K562 (cell line): Measurements from ENCODE around the gene VSIG1. TPM values are rescaled to one million over a fixed set of nuclear protein-coding genes. Genes with fewer than 3 reads are reported as not detected.

Experiments used
- ATAC-seq: fragments of 200-7000 bp; cut with Tn5 transposase; 3 replicates; pipeline ENCODE4 v1.9.1; 2020; ENCODE audit warnings: moderate library complexity
- BruUV-seq: library from RNA; stranded (reverse); fragments of 400-500 nt; replicated peaks from 2 replicates; lab custom pipeline; 2021; lab: Mats Ljungman, UMichigan
- CTCF ChIA-PET: fragments of 300-600 bp; formaldehyde crosslinking; extraction: SDS; loops from one replicate; lab custom pipeline; 2021; ENCODE audit warnings: low intra/inter-chr PET ratio; lab: Yijun Ruan, JAX
- POLR2A ChIA-PET: fragments of 300-600, 350-650 bp; sonication (Branson Sonifier 250); formaldehyde crosslinking; extraction: SDS; loops from one replicate; lab custom pipeline; 2021; ENCODE audit warnings: antibody characterized with exemption, inconsistent platforms; lab: Yijun Ruan, JAX
- DNase-seq, 4 experiments: peaks; one replicate each; pipeline versions ENCODE4 v3.0.0 to v3.0.0-alpha.2; 2011 to 2018; ENCODE audit warnings: low spot score in 3 of 4, mixed read lengths in 3 of 4; ENCODE audit errors: extremely low read depth in 1 of 4
- FAIRE-seq: peaks from 2 replicates; lab custom pipeline; 2011; peaks lifted over from hg19 to GRCh38; lab: Jason Lieb, UNC
- H2AFZ ChIP-seq: 2 replicates; pipeline ENCODE4 v1.6.0; 2011; ENCODE audit warnings: low read depth, low read length, control low read depth, inconsistent platforms
- H3K27ac ChIP-seq: fragments of 200-600 bp; 3 replicates; pipeline ENCODE4 v1.8.0; 2011; ENCODE audit warnings: low read depth, mild to moderate bottlenecking, control low read depth, inconsistent platforms, low read length, moderate library complexity, mixed read lengths; ENCODE audit errors: extremely low read depth
- H3K27me3 ChIP-seq, 2 experiments: fragments of 300-600 bp in 1 of 2; 2 replicates in 1 of 2; 3 replicates in 1 of 2; pipeline versions ENCODE4 v1.6.0 to v1.8.0; 2011; ENCODE audit warnings: inconsistent platforms in 2 of 2, low read length in 2 of 2, mild to moderate bottlenecking in 1 of 2, mixed read lengths in 1 of 2, moderate library complexity in 1 of 2; ENCODE audit not compliant: control insufficient read depth in 2 of 2, insufficient read depth in 2 of 2
- H3K36me3 ChIP-seq: fragments of 300-600 bp; 3 replicates; pipeline ENCODE4 v1.8.0; 2011; ENCODE audit warnings: mild to moderate bottlenecking, low read length, inconsistent platforms; ENCODE audit not compliant: control insufficient read depth, insufficient read depth
- H3K4me1 ChIP-seq, 2 experiments: fragments of 200-600 bp in 1 of 2; replicated peaks in 1 of 2; 2 replicates in 1 of 2; 3 replicates in 1 of 2; pipeline versions ENCODE4 v1.5.1 to v1.8.0; 2011; ENCODE audit warnings: inconsistent platforms in 2 of 2, low read length in 2 of 2, mild to moderate bottlenecking in 1 of 2, mixed read lengths in 1 of 2, moderate library complexity in 1 of 2; ENCODE audit not compliant: control insufficient read depth in 2 of 2, insufficient read depth in 2 of 2
- H3K4me2 ChIP-seq: 2 replicates; pipeline ENCODE4 v1.6.1; 2011; ENCODE audit warnings: low read length, control low read depth, inconsistent platforms, mixed read lengths; ENCODE audit not compliant: insufficient read depth
- H3K4me3 ChIP-seq: fragments of 200-600 bp; sonication (generic), shearing (Covaris generic); 2 replicates; pipeline ENCODE4 v1.5.1; 2016; ENCODE audit warnings: control low read depth, inconsistent platforms
- H3K79me2 ChIP-seq: fragments of 200-600 bp; 3 replicates; pipeline ENCODE4 v1.8.0; 2011; ENCODE audit warnings: low read length, inconsistent platforms; ENCODE audit not compliant: control insufficient read depth, insufficient read depth
- H3K9ac ChIP-seq, 2 experiments: 2 replicates each; pipeline versions ENCODE4 v1.6.0 to v1.6.1; 2011; ENCODE audit warnings: low read depth in 2 of 2, low read length in 2 of 2, control low read depth in 1 of 2, inconsistent platforms in 1 of 2, mild to moderate bottlenecking in 1 of 2, mixed read lengths in 1 of 2; ENCODE audit not compliant: insufficient read depth in 1 of 2
- H3K9me1 ChIP-seq: one replicate; pipeline ENCODE4 v1.6.0; 2011; ENCODE audit warnings: inconsistent platforms, mild to moderate bottlenecking, low read length, moderate library complexity; ENCODE audit not compliant: control insufficient read depth, insufficient read depth
- H3K9me3 ChIP-seq: replicated peaks from 2 replicates; pipeline ENCODE4 v1.5.1; 2011; ENCODE audit warnings: low read depth, low read length, inconsistent platforms; ENCODE audit not compliant: control insufficient read depth, insufficient read depth
- H4K20me1 ChIP-seq: replicated peaks from 2 replicates; pipeline ENCODE4 v1.6.1; 2011; ENCODE audit warnings: low read length, inconsistent platforms, mixed read lengths; ENCODE audit not compliant: control insufficient read depth, insufficient read depth
- BDP1 ChIP-seq: IDR thresholded peaks from 3 replicates; pipeline ENCODE4 v1.6.1; 2011; ENCODE audit not compliant: insufficient read length, insufficient read depth
- CTCF ChIP-seq, 3 experiments: IDR thresholded peaks in 2 of 3; conservative IDR thresholded peaks in 1 of 3; 2 replicates each; pipeline ENCODE4 v1.5.1; 2011 to 2012; ENCODE audit warnings: low read length in 3 of 3, mild to moderate bottlenecking in 3 of 3, control low read depth in 2 of 3, improper control_type of control experiment in 1 of 3, inconsistent platforms in 1 of 3, low read depth in 1 of 3, mixed read lengths in 1 of 3, moderate library complexity in 1 of 3; ENCODE audit not compliant: insufficient read depth in 2 of 3
- RAD21 ChIP-seq, 2 experiments: fragments of 250-450 bp in 1 of 2; fragments of 450-650 bp in 1 of 2; sonication (Bioruptor Pico) in 1 of 2; formaldehyde crosslinking in 1 of 2; IDR thresholded peaks in 1 of 2; conservative IDR thresholded peaks in 1 of 2; 2 replicates each; pipeline versions ENCODE4 v1.4.0 to v1.8.0; 2020 to 2022; ENCODE audit warnings: mild to moderate bottlenecking in 2 of 2, moderate library complexity in 1 of 2
- RBBP5 ChIP-seq: fragments of 200-600 bp; sonication (generic); IDR thresholded peaks from 2 replicates; pipeline ENCODE4 v1.6.1; 2012; ENCODE audit warnings: borderline replicate concordance, mild to moderate bottlenecking, low read length, control low read depth, inconsistent platforms; ENCODE audit not compliant: insufficient read depth, poor library complexity, severe bottlenecking
- TFAP4 ChIP-seq: sonication (generic); formaldehyde crosslinking; IDR thresholded peaks from 2 replicates; pipeline ENCODE4 v1.8.0; 2022; ENCODE audit warnings: missing genetic modification reagents, mild to moderate bottlenecking, moderate library complexity, borderline replicate concordance
- WGBS: fragments of 100-300 bp; shearing (Covaris generic); methylation state at CpG from one replicate; pipeline ENCODE4 v1.1.6; 2016; ENCODE audit warnings: low coverage, mixed read lengths; ENCODE audit not compliant: insufficient coverage; ENCODE audit errors: missing lambda C conversion rate; 5-methylcytosine and 5-hydroxymethylcytosine counted together
- in situ Hi-C: fragments of 300-500 bp; cut with MboI; formaldehyde crosslinking; loops from 4 replicates; pipeline ENCODE4 v1.15.0; 2018; ENCODE audit warnings: inconsistent platforms, mixed read lengths
- intact Hi-C: fragments of 100-400 bp; cut with micrococcal nuclease; formaldehyde crosslinking; loops from 2 replicates; pipeline ENCODE4 v1.14.2; 2022
- polyA plus RNA-seq, 8 experiments: library from polyadenylated mRNA; depleted of rRNA in 4 of 8; stranded (reverse) in 5 of 8; unstranded in 3 of 8; fragments of >200 nt; fragmentation: Nextera tagmentation in 2 of 8; fragmentation: Illumina TruSeq in 1 of 8; extraction: Ambion mirVana in 2 of 8; extraction: Trizol in 1 of 8; gene quantifications; 2 replicates each; pipeline versions ENCODE4 v1.2.1 to v1.2.3, GENCODE V29; 2011 to 2014; ENCODE audit warnings: inconsistent platforms in 1 of 8, missing spikeins in 1 of 8
- total RNA-seq, 7 experiments: library from RNA; depleted of rRNA in 6 of 7; stranded (reverse); fragments of >200 nt in 6 of 7; fragmentation: Illumina TruSeq in 2 of 7; extraction: Trizol in 2 of 7; gene quantifications; 2 replicates each; pipeline versions ENCODE4 v1.2.1 to v1.2.3, GENCODE V29; 2011 to 2021; ENCODE audit warnings: low replicate concordance in 1 of 7

The VSIG1 gene
- total and polyA plus RNA-seq, 9 of the 15 experiments (the other 6 are each of a cell fraction or from before 2014, with no cell fraction given) = not detected

GRCh38 chrX:108001218-108001814, 43.5 kb upstream of the VSIG1 start:
- Histone ChIP-seq H2AFZ (no peak overlapping the region), H3K4me3 (no peak overlapping the region), H3K27ac (no peak overlapping the region), H3K79me2 (no peaks in the 10 kb centered on the region), H3K9ac (no peak overlapping the region), H3K4me1 (no peaks in the 10 kb centered on the region), H3K9me1 (no peaks in the 10 kb centered on the region), H3K4me2 (no peak overlapping the region), H4K20me1 (no peaks in the 10 kb centered on the region), H3K9me3 (no peaks in the 10 kb centered on the region), H3K27me3 (peaks cover 0 to 8% of the 10 kb centered on the region in 2 experiments; a peak in 1 of 5 replicates), H3K36me3 (no peaks in the 10 kb centered on the region)
- intact Hi-C loops (no loop called here), in situ Hi-C loops (no loop called here)
- ATAC-seq (peak; percentile 91), FAIRE-seq (no peak), DNase-seq (peak in 3 of 4 experiments; percentile 13 to 20 (median 13))
- 2% methylated on average over 11 of the region's 11 CpGs for WGBS
- TF ChIP-seq BDP1 (no peak), TFAP4 (CRISPR knock-in tag) (no peak), RBBP5 (no peak), RAD21 (CRISPR knock-in tag; conservative IDR thresholded peaks at IDR 0.05 in 1 of 2, IDR thresholded peaks at IDR 0.05 in 1 of 2) (peak in 1 of 2 experiments; percentile 31; a peak in 2 of 4 replicates), CTCF (IDR thresholded peaks at IDR 0.05 in 2 of 3, conservative IDR thresholded peaks at IDR 0.05 in 1 of 3; ENCODE audit: insufficient read depth in 2 of 3, low read depth in 1 of 3, low read length in 3 of 3) (peak; percentile 50 to 56 (median 51); a peak in 5 of 6 replicates)
- BruUV-seq = no TSS peak
- CTCF ChIA-PET = no interaction called here
- POLR2A ChIA-PET = no interaction called here
